TTC549 (cell line): ENCODE results near the gene HMGXB3.

Source experiments
- FAIRE-seq: peaks from 2 replicates; lab custom pipeline; 2012; peaks lifted over from hg19 to GRCh38; lab: Jason Lieb, UNC

The HMGXB3 gene

GRCh38 chr5:150000256-150000989 is at the start of gene HMGXB3, which contains the start of gene TIGD6:
TSS of gene HMGXB3 (plus strand) at chr5:150000739. CDS start at chr5:150004853, 4,114 bp downstream.
TSS of gene TIGD6 (minus strand) at chr5:150000654. CDS start at chr5:149996348, 4,306 bp downstream.
- no peak for FAIRE-seq

- no peak for FAIRE-seq
Measured at GRCh38 chr5:149951138-149951749, 49.3 kb upstream of the HMGXB3 start.

- no peak for FAIRE-seq
Measured at GRCh38 chr5:149953436-149954121, 47.0 kb upstream of the HMGXB3 start.

GRCh38 chr5:149954798-149955197 is 45.7 kb upstream of the HMGXB3 start:
- FAIRE-seq = no peak

- no peak for FAIRE-seq
Measured at GRCh38 chr5:149956685-149957084, 43.9 kb upstream of the HMGXB3 start.

GRCh38 chr5:149957855-149958254 is 42.7 kb upstream of the HMGXB3 start:
- FAIRE-seq = no peak

- no peak for FAIRE-seq
Measured at GRCh38 chr5:149959406-149960236, 40.9 kb upstream of the HMGXB3 start.

- peak; percentile 50 for FAIRE-seq
Measured at GRCh38 chr5:149960272-149961185, 40.0 kb upstream of the HMGXB3 start, which contains the start of gene SLC26A2. TSS of gene SLC26A2 (plus strand) at chr5:149960758. CDS start at chr5:149977653, 16,895 bp downstream.

- FAIRE-seq = no peak
Measured at GRCh38 chr5:149961186-149961685, 39.3 kb upstream of the HMGXB3 start.

GRCh38 chr5:149961957-149962409 is 38.6 kb upstream of the HMGXB3 start:
- FAIRE-seq = peak; percentile 25

- FAIRE-seq = no peak
Measured at GRCh38 chr5:149962601-149963300, 37.8 kb upstream of the HMGXB3 start.

GRCh38 chr5:149963729-149964128 is 36.8 kb upstream of the HMGXB3 start:
- FAIRE-seq = no peak

- no peak for FAIRE-seq
Measured at GRCh38 chr5:149966946-149967345, 33.6 kb upstream of the HMGXB3 start.

GRCh38 chr5:149969181-149969930 is 31.2 kb upstream of the HMGXB3 start:
- FAIRE-seq = no peak

GRCh38 chr5:149975409-149975808 is 25.1 kb upstream of the HMGXB3 start:
- FAIRE-seq = no peak

- FAIRE-seq = no peak
Measured at GRCh38 chr5:149979896-149980295, 20.6 kb upstream of the HMGXB3 start.

GRCh38 chr5:149981206-149981605 is 19.3 kb upstream of the HMGXB3 start:
- no peak for FAIRE-seq

GRCh38 chr5:149982505-149982904 is 18.0 kb upstream of the HMGXB3 start:
- FAIRE-seq = no peak

GRCh38 chr5:149988126-149988525 is 12.4 kb upstream of the HMGXB3 start:
- no peak for FAIRE-seq
